DLD1 (cell line): ENCODE data around the gene AGRN.
"Not testable (repeated sequence)": the region's sequence is repeated elsewhere in the genome, so short reads cannot be mapped to it uniquely, and the experiment has no call there.

Experiments
- in situ Hi-C: cut with HindIII; loops from 2 replicates; pipeline ENCODE4 v1.10.0; 2017; ENCODE audit warnings: low sequenced_read_pairs

Gene AGRN

DNA sequence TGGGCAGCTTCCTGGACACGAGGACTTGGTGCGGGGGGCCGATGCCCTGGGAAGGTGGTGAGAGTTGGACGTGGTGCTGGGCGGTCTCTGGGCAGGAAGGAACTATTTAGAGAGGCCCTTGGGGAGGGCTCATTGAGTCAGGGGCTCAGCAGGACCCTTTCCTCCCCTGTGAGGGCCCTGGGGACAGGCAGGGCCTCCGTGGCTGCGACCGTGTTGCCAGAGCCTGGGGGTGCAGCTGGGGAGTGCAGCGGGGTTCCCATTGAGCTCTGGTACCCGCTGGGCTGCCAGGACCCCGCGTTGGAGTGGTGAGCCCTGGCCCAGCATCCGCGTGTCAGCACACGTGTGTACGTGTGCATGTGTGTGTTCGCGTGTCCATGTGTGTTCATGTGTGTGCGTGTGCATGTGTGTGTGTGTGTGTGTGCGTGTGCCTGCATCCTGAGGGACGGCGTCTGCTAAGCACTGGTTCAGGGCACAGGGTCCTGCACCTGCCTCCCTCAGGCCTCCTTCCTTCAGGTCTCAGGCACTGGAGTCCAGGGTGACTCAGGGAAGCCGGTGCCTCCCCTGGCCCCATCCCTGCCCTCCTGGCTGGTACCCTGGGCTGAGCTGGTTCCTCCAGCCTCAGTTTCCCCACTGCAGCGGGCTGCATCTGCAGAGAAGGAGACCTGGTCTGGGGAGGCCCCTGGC, 43.5 kb downstream of the AGRN start:
- in situ Hi-C loops, result no loop called here

DNA sequence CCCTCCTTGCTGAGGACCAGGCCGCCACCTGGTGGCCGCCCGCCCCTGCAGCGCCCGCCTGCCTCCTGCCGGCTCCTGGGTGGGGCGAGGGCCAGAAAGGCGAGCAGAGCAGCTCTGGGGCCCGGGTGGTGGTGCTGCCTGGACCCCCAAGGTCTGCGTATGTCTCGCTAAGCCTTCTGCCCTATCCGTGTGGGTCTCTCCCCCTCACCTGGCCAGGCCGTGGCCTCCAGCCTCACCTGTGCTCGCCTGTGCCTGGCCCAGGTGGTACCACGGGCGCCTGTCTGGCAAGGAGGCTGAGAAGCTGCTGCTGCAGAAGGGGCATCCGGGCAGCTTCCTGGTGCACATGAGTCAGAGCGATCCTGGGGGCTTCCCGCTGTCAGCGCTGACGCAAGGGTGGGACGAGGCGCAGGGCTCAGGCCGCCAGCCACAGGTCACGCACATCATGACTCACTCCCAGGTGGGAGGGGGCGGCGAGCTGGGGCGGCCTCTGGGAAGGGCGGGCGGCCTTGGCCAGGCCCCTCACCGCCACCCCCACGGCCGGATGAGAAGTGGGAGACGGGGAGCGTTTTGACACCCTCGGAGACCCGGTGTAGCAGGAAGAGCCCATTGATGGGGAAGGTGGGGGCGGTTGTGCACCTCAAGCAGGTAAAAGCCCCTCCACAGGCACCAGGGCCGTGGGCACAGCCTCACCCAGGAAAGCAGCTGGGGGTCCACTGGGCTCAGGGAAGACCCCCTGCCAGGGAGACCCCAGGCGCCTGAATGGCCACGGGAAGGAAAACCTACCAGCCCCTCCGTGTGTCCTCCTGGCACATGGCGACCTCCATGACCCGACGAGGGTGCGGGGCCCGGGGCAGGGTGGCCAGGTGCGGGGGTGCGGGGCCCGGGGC, 44.3 kb downstream of the AGRN start:
- in situ Hi-C loops, result no loop called here

DNA sequence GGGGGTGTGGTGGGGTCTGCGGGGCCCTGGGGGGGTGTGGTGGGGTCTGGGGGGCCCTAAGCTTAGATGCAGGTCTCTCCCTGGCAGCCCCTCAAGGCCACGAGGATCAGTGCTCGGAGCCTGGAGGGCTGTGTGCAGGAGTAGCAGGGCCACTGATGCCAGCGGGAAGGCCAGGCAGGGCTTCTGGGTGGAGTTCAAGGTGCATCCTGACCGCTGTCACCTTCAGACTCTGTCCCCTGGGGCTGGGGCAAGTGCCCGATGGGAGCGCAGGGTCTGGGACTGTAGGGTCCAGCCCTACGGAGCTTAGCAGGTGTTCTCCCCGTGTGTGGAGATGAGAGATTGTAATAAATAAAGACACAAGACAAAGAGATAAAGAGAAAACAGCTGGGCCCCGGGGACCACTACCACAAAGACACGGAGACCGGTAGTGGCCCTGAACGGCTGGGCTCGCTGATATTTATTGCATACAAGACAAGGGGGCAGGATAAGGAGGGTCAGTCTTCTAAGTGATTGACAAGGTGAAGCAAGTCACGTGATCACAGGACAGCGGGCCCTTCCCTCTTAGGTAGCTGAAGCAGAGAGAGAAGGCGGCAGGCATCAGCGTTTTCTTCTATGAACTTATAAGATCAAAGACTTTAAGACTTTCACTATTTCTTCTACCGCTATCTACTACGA, 45.5 kb downstream of the AGRN start:
- in situ Hi-C loops, result no loop called here

DNA sequence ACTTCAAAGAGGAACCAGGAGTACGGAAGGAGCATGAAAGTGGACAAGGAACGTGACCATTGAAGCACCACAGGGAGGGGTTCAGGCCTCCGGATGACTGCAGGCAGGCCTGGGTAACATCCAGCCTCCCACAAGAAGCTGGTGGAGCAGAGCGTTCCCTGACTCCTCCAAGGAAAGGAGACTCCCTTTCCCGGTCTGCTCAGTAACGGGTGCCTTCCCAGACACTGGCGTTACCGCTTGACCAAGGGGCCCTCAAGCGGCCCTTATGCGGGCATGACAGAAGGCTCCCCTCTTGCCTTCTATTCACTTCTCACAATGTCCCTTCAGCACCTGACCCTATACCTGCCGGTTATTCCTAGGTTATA, 46.0 kb downstream of the AGRN start:
- in situ Hi-C loops, result not testable (repeated sequence)

DNA sequence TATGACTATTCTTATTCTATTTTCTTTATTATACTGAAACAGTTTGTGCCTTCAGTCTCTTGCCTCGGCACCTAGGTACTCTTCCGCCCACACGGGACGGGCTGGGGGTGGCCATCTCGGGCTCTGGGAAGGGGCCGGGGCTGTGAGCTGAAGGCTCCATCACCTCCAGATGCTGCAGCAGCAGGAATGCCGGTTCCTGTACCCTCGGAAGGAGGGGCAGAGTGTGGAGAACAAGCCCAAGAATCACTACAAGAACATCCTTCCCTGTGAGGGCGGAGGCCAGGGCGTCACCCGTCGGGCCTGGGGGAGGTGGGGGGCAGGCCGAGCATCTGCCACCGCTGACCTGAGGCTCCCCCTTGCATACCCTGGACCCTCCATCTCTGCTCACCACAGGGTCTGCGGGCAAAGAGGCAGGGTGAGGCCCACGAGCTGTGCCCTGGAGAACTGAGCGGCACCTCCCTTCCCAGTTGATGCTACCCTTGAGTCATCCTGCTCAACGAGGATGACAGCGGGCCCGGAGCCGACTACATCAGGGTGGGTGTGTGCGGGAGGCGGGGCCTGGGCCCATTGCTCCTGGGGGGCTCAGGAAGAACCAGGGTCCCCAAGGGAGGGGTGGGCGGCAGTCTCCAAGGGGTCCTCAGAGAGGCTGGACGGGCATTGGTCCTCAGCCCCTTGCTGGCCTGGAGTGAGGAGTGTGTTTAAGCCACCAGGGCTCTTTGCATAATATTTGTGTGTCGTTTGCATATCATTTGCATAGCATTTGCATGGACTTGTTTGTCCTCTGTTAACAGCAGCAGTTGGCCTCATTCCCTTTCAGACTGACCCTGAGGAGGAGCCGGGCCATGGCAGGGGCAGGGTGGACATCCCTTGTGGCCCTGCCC, 46.7 kb downstream of the AGRN start:
- in situ Hi-C loops, result no loop called here

DNA sequence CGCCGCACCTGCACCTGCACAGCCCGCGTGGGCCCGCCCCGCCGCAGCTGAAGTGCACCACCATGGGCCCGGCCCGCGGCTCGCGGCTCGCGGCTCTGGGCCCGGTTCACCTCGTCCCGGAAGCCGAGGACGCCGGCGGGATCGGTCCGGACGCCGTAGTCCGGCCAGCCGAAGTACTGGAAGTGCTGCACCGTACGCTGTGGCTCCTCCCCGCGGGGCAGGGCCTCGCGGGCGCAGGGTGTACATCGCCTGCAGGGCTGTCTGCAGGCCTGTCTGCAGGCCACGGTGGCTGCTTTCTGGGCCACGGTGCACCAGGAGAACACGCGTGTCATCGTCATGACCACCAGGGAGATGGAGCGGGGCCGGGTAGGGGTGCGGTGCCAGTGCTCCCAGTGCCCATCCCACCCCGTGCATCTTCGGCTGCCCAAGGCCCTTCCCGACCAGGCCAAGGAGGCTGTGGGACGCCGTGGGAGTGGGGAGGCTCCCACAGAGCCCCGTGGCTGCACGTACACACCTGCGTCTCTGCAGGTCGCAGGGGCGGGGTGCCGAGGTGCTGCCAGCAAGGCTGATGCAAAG, 47.5 kb downstream of the AGRN start:
- in situ Hi-C loops, result no loop called here

DNA sequence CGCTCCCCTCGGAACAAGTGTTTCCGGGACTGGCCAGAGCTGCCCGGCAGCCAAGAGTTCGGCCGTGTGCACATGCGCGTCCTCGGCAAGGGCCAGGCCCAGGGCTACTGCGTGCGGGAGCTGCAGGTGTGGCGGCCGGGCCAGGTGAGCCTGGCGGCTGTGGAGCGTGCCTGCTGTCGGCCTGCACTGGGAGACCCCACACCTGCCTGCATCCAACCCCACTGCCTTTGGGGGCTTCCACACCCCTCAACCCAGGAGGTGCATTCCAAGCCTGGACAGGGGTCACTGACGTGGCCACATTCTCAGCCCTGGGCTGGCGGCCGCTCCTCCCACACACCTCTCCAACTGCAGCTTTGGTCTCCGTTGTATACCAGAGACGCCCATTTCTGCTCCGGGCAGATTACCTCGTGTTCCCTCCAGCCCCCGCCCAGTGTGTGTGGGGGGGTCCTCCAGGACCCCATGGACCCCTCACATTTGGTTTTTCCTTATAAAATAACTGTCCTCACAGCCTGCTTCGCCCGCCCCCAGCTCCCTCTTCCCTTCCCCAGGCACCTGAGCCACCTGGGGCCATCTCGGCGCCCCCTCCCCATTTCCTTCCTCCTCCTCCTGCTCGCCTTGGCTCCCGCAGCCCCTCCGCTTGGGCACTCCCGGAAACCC, 48.1 kb downstream of the AGRN start:
- in situ Hi-C loops, result no loop called here

DNA sequence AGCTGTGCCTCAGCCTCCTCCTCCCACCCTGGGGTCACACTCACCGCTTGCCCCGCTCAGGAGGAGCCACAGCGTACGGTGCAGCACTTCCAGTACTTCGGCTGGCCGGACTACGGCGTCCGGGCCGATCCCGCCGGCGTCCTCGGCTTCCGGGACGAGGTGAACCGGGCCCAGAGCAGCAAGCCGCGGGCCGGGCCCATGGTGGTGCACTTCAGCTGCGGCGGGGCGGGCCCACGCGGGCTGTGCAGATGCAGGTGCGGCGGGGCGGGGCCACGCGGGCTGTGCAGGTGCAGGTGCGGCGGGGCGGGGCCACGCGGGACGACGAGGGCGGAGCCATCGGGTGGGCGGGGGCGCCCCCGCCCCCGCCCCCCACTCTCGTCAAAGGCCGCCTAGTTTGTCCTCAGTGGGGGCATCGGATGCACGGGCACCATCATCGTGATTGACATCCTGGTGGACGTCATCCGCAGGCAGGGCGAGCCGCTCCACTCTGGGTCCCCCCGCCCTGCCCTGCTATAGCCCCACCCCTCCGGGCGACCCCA, 48.7 kb downstream of the AGRN start:
- in situ Hi-C loops, result no loop called here

DNA sequence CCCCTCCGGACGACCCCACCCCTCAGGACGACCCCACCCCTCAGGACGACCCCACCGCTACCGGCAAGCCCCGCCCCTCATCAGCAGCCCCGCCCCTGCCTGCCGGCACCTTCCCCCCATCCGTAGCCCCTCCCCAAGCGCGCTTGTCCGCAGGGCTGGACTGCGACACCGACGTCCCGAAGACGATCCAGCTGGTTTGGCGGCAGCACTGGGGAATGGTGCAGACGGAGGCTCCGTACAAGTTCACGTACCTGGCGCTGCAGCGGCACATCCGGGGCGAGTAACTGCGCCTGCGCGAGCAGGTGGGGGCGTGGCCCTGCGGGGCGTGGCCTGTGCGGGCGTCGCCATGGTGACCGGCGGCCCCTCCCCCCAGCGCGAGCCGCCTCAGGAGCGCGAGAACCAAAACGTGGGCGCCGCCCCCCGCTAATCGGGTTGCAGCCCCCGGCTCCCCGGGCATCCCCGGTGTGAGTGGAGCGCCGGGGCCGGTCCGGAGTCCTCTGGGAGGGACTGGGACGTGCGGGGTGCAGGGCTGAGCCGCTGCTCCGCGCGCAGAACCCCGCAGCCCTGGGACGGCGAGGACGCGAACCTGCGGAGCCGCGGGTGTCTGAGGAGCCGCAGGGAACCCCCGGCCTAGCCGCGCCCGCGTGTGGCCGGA, 49.3 kb downstream of the AGRN start:
- in situ Hi-C loops, result no loop called here

DNA sequence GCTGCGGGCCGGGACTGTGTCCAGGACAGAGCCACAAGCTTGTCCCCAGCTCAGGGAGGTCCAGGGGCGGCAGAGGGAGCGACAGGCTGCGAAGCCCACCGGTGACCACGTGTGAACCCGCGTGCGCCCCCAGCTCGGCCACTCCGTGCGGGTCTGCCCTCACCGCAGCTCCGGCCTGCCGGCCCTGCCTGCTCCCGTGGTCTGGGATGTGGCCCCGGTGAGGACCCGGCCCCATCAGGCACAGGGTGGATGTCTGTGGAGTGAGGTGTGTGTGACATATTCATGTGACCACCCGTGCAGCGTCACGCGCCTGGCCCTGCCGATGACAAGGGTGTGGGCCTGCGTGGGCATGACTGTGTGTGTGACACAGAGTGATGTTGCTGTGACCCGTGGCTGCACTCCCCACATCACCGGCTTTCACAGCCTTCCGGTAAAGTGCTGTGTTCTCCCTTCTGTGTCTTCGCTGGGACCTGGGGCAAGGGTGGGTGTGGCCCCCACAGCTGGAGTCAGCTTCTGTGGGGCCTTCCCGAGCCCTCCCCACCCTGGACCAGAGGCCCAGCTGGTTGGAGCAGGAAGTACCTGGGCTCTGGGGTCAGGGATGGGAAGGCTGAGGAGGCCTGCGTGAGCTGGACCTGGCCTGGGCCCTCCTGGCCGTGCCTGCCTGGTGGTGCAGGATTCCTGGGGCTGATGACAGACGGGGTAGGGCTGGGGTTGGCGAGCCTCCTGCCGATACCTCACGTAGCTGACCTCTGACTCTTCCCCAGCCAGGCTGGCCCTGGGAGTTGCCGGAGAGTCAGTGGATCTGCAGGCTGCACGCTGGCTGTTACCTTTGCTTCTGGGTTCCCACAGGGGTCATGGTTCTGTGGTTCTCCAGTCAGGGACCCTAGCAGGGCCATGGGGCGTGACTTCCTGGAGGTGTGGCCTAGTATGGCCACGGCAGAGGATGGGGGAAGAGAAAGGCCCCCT, 50.1 kb downstream of the AGRN start:
- in situ Hi-C loops, result no loop called here

DNA sequence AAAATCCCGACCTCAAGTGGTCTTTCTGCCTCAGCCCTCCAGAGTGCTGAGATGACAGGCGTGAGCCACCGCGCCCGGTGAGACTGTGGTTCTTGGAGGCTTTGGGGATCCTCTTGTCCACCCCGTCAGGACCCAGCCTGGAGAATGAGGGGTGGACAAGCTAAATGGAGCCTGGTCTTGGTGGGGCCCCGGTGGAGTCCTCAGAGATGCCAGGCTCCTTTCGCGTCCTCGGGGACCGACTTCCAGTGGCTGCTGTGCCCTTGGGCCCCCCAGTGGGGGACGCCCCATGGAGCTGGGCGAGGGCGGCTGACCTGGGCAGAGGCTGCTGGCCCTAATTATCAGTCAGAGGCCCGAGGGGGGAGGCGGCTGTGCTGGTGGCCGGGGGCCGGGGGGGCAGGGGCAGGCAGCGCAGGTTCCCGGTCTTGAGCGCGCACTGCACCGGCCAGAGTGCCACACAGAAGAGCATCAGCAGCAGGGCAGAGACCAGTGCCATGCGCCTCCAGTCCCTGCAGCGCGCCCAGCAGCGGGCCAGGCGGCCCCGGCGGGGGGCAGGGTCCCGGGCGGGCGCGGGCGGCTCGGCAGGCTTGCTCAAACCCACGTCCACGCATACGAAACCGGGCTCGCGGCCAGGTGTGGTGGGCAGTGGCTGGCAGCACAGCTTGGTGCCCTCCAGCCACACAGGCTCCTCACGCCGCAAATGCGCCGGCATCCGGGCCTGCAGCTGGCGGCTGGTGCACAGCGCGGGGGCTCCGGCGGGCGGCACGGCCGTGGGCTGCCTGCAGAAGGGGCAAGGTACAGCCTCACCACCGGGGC, 51.8 kb downstream of the AGRN start:
- in situ Hi-C loops, result no loop called here

DNA sequence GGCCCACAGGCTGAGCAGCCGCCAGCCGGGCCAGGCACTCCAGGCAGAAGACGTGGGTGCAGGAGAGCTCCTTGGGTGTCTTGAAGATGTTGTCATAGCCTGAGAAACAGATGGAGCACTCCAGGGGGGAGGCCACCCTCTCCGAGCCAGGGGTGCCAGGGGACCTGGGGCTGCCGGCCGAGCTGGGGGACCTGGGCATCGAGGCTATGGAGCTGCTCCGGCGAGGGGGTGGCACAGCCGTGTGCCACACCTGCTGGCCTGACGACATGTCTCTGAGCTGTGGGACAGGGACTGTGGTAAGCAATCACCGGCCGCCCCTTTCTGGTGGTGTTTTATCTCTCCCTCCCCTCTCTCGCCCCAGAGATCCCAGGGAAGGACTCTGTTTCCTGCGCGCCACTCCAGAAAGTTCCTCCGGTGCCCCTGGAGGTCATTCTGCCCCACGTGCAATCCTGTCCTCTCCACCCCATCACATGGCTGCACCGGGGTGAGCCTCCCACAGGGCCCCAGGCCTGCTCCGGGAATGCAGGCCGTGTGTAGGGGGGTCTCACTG, 52.5 kb downstream of the AGRN start:
- in situ Hi-C loops, result no loop called here

DNA sequence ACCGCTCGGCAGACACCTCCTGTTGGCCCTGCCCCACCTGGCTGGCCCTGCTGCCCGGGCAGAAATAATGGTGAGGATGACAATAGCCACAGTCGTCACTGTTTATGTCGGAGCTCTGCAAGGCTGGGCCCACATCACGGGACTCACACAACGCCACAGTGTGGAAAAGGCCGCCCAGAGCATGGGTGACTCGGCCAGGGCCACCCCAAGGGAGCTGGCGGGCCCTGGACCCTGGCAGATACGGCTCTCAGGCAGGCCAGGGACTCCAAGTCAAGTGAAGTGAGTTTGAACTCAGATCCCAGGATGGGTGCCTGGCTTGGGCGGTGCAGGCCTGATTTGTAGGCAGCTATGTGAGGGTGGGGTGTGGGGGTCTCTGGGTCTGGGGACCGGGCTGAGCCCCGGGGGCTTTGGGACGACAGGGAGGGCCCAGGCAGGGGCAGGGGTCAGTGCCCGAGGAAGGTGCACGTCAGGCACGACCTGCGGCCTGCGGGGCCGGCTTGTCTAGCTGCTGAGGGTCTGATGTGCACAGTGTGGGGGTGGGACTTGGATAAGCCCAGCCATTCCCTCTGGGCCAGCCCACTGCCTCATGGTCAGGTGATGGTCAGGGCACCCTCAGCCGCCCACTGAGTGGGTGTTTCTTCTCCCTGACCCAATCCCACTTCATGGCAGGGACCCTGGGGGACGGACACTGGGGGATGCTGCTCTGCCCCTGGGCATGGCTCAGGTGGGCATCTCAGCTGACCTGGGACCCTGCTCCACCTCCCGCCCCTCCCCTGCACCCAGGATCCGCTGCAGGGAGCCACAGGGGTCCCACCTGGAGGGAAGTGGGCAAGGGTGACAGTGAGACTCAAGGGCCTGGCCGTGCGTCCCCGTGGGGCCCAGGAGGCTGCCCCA, 53.2 kb downstream of the AGRN start:
- in situ Hi-C loops, result no loop called here

DNA sequence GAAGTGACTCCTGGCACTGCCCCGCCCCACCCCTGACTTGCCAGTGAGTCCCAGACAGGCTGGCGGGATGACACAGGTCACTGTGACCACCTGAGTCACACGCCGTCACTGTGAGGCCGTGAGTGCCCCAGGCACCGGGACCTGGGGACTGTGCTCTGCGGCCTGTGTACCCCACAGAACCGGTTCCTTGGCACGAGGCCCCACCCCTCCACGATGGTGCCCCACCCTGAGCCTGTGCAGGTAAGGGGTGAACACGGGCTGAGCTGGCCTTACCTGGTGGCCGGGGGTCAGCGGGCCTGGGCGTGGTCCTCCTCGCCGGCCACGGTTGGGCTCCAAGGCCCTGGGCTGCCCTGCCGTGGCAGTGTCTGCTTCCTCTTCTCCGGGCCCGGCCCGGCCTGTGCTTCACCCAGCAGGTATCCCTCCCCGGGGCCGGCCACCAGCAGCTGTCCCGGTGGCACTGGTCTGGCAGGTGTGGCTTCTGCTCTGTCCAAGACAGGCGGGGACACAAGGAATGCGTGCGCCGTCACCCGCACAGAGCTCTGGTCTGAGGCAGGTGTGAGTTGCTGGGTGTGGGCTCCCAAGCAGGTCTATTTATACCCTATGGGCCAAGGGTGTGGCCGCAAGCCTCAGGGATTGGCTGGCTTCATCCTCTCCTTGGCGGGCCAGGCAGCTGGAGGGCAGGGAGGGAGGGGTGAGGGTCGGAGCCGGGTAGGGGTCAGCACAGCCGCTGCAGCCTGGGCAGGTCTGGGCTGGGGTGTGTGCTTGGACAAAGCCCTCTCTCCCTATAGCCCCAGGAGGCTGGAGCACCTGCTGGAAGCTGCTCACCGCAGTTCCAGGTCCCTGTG, 54.0 kb downstream of the AGRN start, which contains the start of gene RNF223:
RNF223 (minus strand) TSS at position 564 of the 845 bp plus-strand sequence. CDS start 1,740 bp downstream, outside the sequence.
- in situ Hi-C loops, result no loop called here

DNA sequence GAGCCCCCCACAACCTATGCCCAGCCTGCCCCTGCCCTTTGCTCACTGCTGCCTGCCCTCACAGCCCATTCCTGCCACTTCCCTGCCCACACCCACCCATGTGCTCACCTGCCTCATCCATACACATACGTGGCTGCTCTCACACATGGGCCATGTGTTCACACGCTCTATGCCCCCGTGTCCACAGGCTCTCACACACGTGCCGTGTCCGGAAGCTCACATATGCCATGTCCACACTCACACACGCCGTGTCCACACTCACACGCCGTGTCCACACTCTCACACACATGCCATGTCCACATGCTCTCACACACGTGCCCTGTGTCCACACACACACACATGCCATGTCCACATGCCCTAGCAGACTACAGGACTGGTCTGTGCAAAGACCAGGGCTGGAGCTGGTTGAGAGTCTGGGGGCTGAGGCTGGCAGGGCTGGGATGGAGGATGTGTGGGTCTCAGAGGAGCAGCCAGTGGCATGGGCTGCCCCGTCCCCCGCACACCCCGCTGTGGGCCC, 54.8 kb downstream of the AGRN start:
- in situ Hi-C loops, result no loop called here
